H1 (cell line): Measurements from ENCODE around the gene PCBP4. TPM values are rescaled to one million over a fixed set of nuclear protein-coding genes. Genes with fewer than 3 reads are reported as not detected.

Experiments
- CTCF ChIA-PET: fragments of 300-600 bp; sonication (Branson Sonifier 250); formaldehyde crosslinking; loops from one replicate; lab custom pipeline; 2021; ENCODE audit not compliant: partially characterized antibody; lab: Charles Lee
- POLR2A ChIA-PET: fragments of 300-600 bp; sonication (Branson Sonifier 250); formaldehyde crosslinking; loops from one replicate; lab custom pipeline; 2021; ENCODE audit warnings: inconsistent platforms; ENCODE audit not compliant: partially characterized antibody; lab: Charles Lee
- DNase-seq, 2 experiments: peaks; one replicate each; pipeline versions ENCODE4 v3.0.0 to v3.0.0-alpha.2; 2010 to 2022; ENCODE audit warnings: low spot score in 2 of 2, low read depth in 1 of 2, mixed read lengths in 1 of 2
- FAIRE-seq: peaks from 2 replicates; lab custom pipeline; 2011; peaks lifted over from hg19 to GRCh38; lab: Jason Lieb, UNC
- H2AFZ ChIP-seq: 2 replicates; pipeline ENCODE4 v1.8.1; 2012; ENCODE audit warnings: low read length, inconsistent platforms
- H2AK5ac ChIP-seq: 2 replicates; pipeline ENCODE4 v1.6.1; 2013; ENCODE audit warnings: low read depth, low read length
- H2BK120ac ChIP-seq: replicated peaks from 2 replicates; pipeline ENCODE3; 2013; ENCODE audit warnings: low read depth, low read length, inconsistent platforms
- H2BK12ac ChIP-seq: 2 replicates; pipeline ENCODE4 v1.6.1; 2013; ENCODE audit warnings: low read depth, low read length
- H2BK15ac ChIP-seq: 2 replicates; pipeline ENCODE4 v1.6.1; 2013; ENCODE audit warnings: low read length
- H2BK20ac ChIP-seq: 2 replicates; pipeline ENCODE4 v1.6.1; 2013; ENCODE audit warnings: low read length
- H2BK5ac ChIP-seq: 2 replicates; pipeline ENCODE4 v1.6.1; 2013; ENCODE audit warnings: low read depth, low read length
- H3K14ac ChIP-seq: 2 replicates; pipeline ENCODE4 v1.6.1; 2013; ENCODE audit warnings: inconsistent platforms; ENCODE audit not compliant: insufficient read length
- H3K18ac ChIP-seq: 2 replicates; pipeline ENCODE4 v1.6.1; 2013; ENCODE audit warnings: low read length; ENCODE audit errors: extremely low read depth
- H3K23ac ChIP-seq: 2 replicates; pipeline ENCODE4 v1.6.1; 2013; ENCODE audit warnings: inconsistent platforms; ENCODE audit not compliant: insufficient read length
- H3K23me2 ChIP-seq: 2 replicates; pipeline ENCODE4 v1.6.1; 2013; ENCODE audit warnings: low read depth, low read length
- H3K27ac ChIP-seq: 2 replicates; pipeline ENCODE4 v1.6.1; 2011; ENCODE audit warnings: low read depth, low read length, inconsistent platforms
- H3K27me3 ChIP-seq, 4 experiments: replicated peaks in 1 of 4; 1 replicate in 1 of 4; 2 replicates in 3 of 4; pipeline versions ENCODE4 v1.6.1 to v1.8.1; 2011 to 2013; ENCODE audit warnings: low read length in 3 of 4, mild to moderate bottlenecking in 3 of 4, inconsistent platforms in 2 of 4, mixed read lengths in 2 of 4, moderate library complexity in 1 of 4; ENCODE audit not compliant: control insufficient read depth in 3 of 4, insufficient read depth in 3 of 4; ENCODE audit errors: extremely low read depth in 1 of 4
- H3K36me3 ChIP-seq, 4 experiments: 2 replicates each; pipeline versions ENCODE4 v1.6.1 to v1.8.1; 2011 to 2013; ENCODE audit warnings: mild to moderate bottlenecking in 4 of 4, low read length in 3 of 4, moderate library complexity in 2 of 4, control low read depth in 1 of 4, inconsistent platforms in 1 of 4; ENCODE audit not compliant: insufficient read depth in 4 of 4, control insufficient read depth in 2 of 4
- H3K4ac ChIP-seq: replicated peaks from 2 replicates; pipeline ENCODE3; 2013; ENCODE audit warnings: low read length, low read depth, mixed read lengths, inconsistent platforms; ENCODE audit not compliant: insufficient read length
- H3K4me1 ChIP-seq, 4 experiments: replicated peaks in 1 of 4; 1 replicate in 1 of 4; 2 replicates in 3 of 4; pipeline versions ENCODE4 v1.6.1 to v1.8.1; 2011 to 2013; ENCODE audit warnings: low read length in 3 of 4, inconsistent platforms in 2 of 4, mixed read lengths in 1 of 4; ENCODE audit not compliant: insufficient read depth in 4 of 4, control insufficient read depth in 3 of 4
- H3K4me2 ChIP-seq, 2 experiments: 2 replicates each; pipeline versions ENCODE4 v1.6.1 to v1.8.1; 2011 to 2013; ENCODE audit warnings: low read depth in 2 of 2, low read length in 2 of 2, control low read depth in 1 of 2, inconsistent platforms in 1 of 2, mild to moderate bottlenecking in 1 of 2; ENCODE audit not compliant: insufficient read depth in 1 of 2
- H3K4me3 ChIP-seq, 4 experiments: fragments of 200-600, 300-600 bp in 1 of 4; sonication (generic), shearing (Covaris generic), sonication (Bioruptor Twin) in 1 of 4; 2 replicates each; pipeline versions ENCODE4 v1.5.1 to v1.8.1; 2011 to 2016; ENCODE audit warnings: low read length in 4 of 4, low read depth in 3 of 4, control low read depth in 2 of 4, inconsistent platforms in 2 of 4, mild to moderate bottlenecking in 2 of 4, mixed read lengths in 1 of 4, moderate library complexity in 1 of 4; ENCODE audit not compliant: insufficient read depth in 2 of 4; ENCODE audit errors: extremely low read depth in 1 of 4
- H3K56ac ChIP-seq: replicated peaks from 2 replicates; pipeline ENCODE3; 2013; ENCODE audit warnings: low read depth, mild to moderate bottlenecking, mixed read lengths, low read length, inconsistent platforms; ENCODE audit not compliant: insufficient read length
- H3K79me1 ChIP-seq: 2 replicates; pipeline ENCODE4 v1.6.1; 2013; ENCODE audit warnings: low read depth, low read length, control low read depth
- H3K79me2 ChIP-seq, 2 experiments: 2 replicates each; pipeline versions ENCODE4 v1.6.1 to v1.8.1; 2012 to 2013; ENCODE audit warnings: low read length in 2 of 2, mild to moderate bottlenecking in 2 of 2, inconsistent platforms in 1 of 2; ENCODE audit not compliant: insufficient read depth in 2 of 2, control insufficient read depth in 1 of 2
- H3K9ac ChIP-seq, 4 experiments: replicated peaks in 1 of 4; 1 replicate in 1 of 4; 2 replicates in 3 of 4; pipeline versions ENCODE4 v1.6.1 to v1.8.1; 2011 to 2013; ENCODE audit warnings: low read depth in 3 of 4, low read length in 3 of 4, control low read depth in 2 of 4, mild to moderate bottlenecking in 2 of 4, moderate library complexity in 2 of 4, inconsistent platforms in 1 of 4; ENCODE audit errors: extremely low read depth in 1 of 4
- H3K9me3 ChIP-seq, 2 experiments: 2 replicates each; pipeline versions ENCODE4 v1.6.1 to v1.8.1; 2012 to 2013; ENCODE audit warnings: mild to moderate bottlenecking in 2 of 2, moderate library complexity in 2 of 2, control low read depth in 1 of 2, inconsistent platforms in 1 of 2, low read depth in 1 of 2, low read length in 1 of 2, mixed read lengths in 1 of 2; ENCODE audit not compliant: insufficient read depth in 2 of 2
- H4K20me1 ChIP-seq, 2 experiments: replicated peaks in 1 of 2; 2 replicates each; pipeline versions ENCODE3 to v1.8.1; 2011 to 2013; ENCODE audit warnings: inconsistent platforms in 2 of 2, low read length in 2 of 2, mild to moderate bottlenecking in 1 of 2; ENCODE audit not compliant: insufficient read depth in 2 of 2, control insufficient read depth in 1 of 2
- H4K5ac ChIP-seq: 2 replicates; pipeline ENCODE4 v1.6.1; 2013; ENCODE audit warnings: low read length, low read depth, mixed read lengths, inconsistent platforms; ENCODE audit not compliant: insufficient read length
- H4K8ac ChIP-seq: 2 replicates; pipeline ENCODE4 v1.8.0; 2013; ENCODE audit warnings: mild to moderate bottlenecking, moderate library complexity, low read length, inconsistent platforms; ENCODE audit not compliant: insufficient read depth; ENCODE audit errors: extremely low read depth
- H4K91ac ChIP-seq: replicated peaks from 2 replicates; pipeline ENCODE3; 2013; ENCODE audit warnings: low read length, mixed read lengths, inconsistent platforms; ENCODE audit not compliant: insufficient read length
- BRCA1 ChIP-seq: IDR thresholded peaks from 2 replicates; pipeline ENCODE4 v1.6.1; 2012; ENCODE audit warnings: low read depth, low read length, improper control_type of control experiment
- CEBPB ChIP-seq: IDR thresholded peaks from 2 replicates; pipeline ENCODE4 v1.6.1; 2012; ENCODE audit warnings: low read depth, low read length
- CREB1 ChIP-seq: IDR thresholded peaks from 2 replicates; pipeline ENCODE4 v1.6.1; 2012; ENCODE audit warnings: inconsistent platforms
- EGR1 ChIP-seq: IDR thresholded peaks from 2 replicates; pipeline ENCODE4 v1.6.1; 2011; ENCODE audit warnings: low read depth, low read length, borderline replicate concordance
- GABPA ChIP-seq: IDR thresholded peaks from 2 replicates; pipeline ENCODE4 v1.6.1; 2011; ENCODE audit warnings: mild to moderate bottlenecking, low read length, moderate library complexity, borderline replicate concordance; ENCODE audit not compliant: insufficient read depth
- KDM1A ChIP-seq: fragments of 200-600, 300-600 bp; sonication (generic); IDR thresholded peaks from 2 replicates; pipeline ENCODE4 v1.7.1; 2016; ENCODE audit warnings: mild to moderate bottlenecking, low read length, borderline replicate concordance
- KDM4A ChIP-seq: IDR thresholded peaks from one replicate; pipeline ENCODE4 v1.7.1; 2012; ENCODE audit warnings: low read depth, mild to moderate bottlenecking, moderate library complexity, low read length, inconsistent platforms; ENCODE audit not compliant: severe bottlenecking
- MAFK ChIP-seq: IDR thresholded peaks from 2 replicates; pipeline ENCODE4 v1.6.1; 2012; ENCODE audit warnings: low read depth, mild to moderate bottlenecking, improper control_type of control experiment, low read length
- POLR2A ChIP-seq, 2 experiments: IDR thresholded peaks; 1 replicate in 1 of 2; 2 replicates in 1 of 2; pipeline ENCODE4 v1.6.1; 2011; ENCODE audit warnings: low read depth in 2 of 2, low read length in 2 of 2, mild to moderate bottlenecking in 2 of 2; ENCODE audit errors: control extremely low read depth in 1 of 2
- RBBP5 ChIP-seq: IDR thresholded peaks from 2 replicates; pipeline ENCODE4 v1.7.1; 2012; ENCODE audit warnings: low read depth, mild to moderate bottlenecking, inconsistent platforms, low read length, moderate library complexity, borderline replicate concordance
- SAP30 ChIP-seq: fragments of 300-600 bp; sonication (generic); IDR thresholded peaks from 2 replicates; pipeline ENCODE4 v1.7.1; 2012; ENCODE audit warnings: low read length, moderate library complexity, mild to moderate bottlenecking, inconsistent platforms; ENCODE audit not compliant: insufficient read depth, insufficient replicate concordance
- SIX5 ChIP-seq: IDR thresholded peaks from 2 replicates; pipeline ENCODE4 v1.6.1; 2011; ENCODE audit warnings: mild to moderate bottlenecking, low read depth, low read length
- SP2 ChIP-seq: IDR thresholded peaks from 2 replicates; pipeline ENCODE4 v1.6.1; 2012; ENCODE audit warnings: mild to moderate bottlenecking, low read length, inconsistent platforms
- SUZ12 ChIP-seq: fragments of 200-600 bp; sonication (generic); IDR thresholded peaks from 2 replicates; pipeline ENCODE4 v1.6.1; 2012; ENCODE audit warnings: mild to moderate bottlenecking, inconsistent platforms, low read length, moderate library complexity, mixed read lengths
- WGBS, 2 experiments: shearing (Covaris generic) in 1 of 2; methylation state at CpG; one replicate each; pipeline versions ENCODE4 v1.1.6 to v1.1.7; 2013 to 2015; ENCODE audit warnings: low lambda C conversion rate in 2 of 2, mixed read lengths in 2 of 2, inconsistent platforms in 1 of 2, low coverage in 1 of 2, missing lambda C conversion rate in 1 of 2; ENCODE audit not compliant: insufficient replicate concordance in 2 of 2, insufficient coverage in 1 of 2, insufficient read length in 1 of 2; ENCODE audit errors: extremely low coverage in 1 of 2, missing lambda C conversion rate in 1 of 2; 5-methylcytosine and 5-hydroxymethylcytosine counted together
- polyA plus RNA-seq, 7 experiments: library from polyadenylated mRNA; depleted of rRNA in 3 of 7; stranded (reverse) in 5 of 7; unstranded in 2 of 7; fragments of >200 nt in 5 of 7; fragments of 200-250 nt in 2 of 7; gene quantifications; 1 replicate in 5 of 7; 2 replicates in 1 of 7; 4 replicates in 1 of 7; pipeline versions ENCODE4 v1.2.1 to v1.2.3, GENCODE V29; 2011 to 2013; ENCODE audit warnings: missing spikeins in 2 of 7, mixed read lengths in 2 of 7
- total RNA-seq: library from RNA; stranded (reverse); fragmentation: NEBNext Ultra II Directional; extraction: Animal tissue kit (Norgen Biotek cat#: 25700); gene quantifications from 2 replicates; pipeline ENCODE4 v1.2.1, GENCODE V29; 2021
- TF ChIP-seq, protein P1 (sequence below): IDR thresholded peaks from 2 replicates; pipeline ENCODE4 v1.6.1; 2012; ENCODE audit warnings: inconsistent platforms

Gene PCBP4
- total and polyA plus RNA-seq, 2 of the 8 experiments (the other 6 are each of a cell fraction or from before 2014, with no cell fraction given), result 16.4 to 34.1 TPM

DNA sequence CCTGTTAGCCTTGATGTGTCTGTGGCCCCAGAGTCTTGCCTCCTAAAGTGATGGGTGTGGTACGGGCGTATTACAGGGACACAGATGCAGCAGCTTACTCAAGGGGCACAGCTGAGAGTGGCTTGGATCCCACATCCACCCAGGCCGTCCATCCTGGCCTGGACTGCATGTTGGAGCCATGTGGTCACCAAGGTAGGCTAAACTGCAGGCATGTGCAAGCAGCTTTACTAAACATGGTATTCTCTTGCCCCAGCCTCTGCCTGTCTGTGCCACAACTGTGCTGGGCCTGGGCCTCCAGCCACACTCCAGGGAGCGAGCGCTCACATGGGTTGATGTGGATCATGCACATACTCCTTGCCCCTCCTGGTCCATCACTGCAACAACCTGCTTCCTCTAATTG, 18.1 kb downstream of the PCBP4 start:
- no peak overlapping the region for H3K14ac ChIP-seq
- H2BK15ac ChIP-seq, result no peak overlapping the region
- H2BK5ac ChIP-seq, result no peak overlapping the region
- H2BK12ac ChIP-seq, result no peak overlapping the region
- H3K56ac ChIP-seq, result no peak overlapping the region
- FAIRE-seq (no peak), DNase-seq (no peak)
- ChIA-PET POLR2A (interaction anchor here (1.0 to 15.7 kb wide), 3 partner anchors 17 to 44 kb away, joined by 3 to 148 read pairs (median 130); partner anchors contain the start of genes ABHD14B, PCBP4 and RPL29), CTCF (interaction anchor here (1.2 to 1.9 kb wide), 2 partner anchors 25 to 230 kb away, joined by 3 to 9 read pairs; partner anchors contain the start of gene ABHD14B)
- no peak overlapping the region for H3K18ac ChIP-seq
- H2AFZ ChIP-seq, result no peak overlapping the region
- H2BK20ac ChIP-seq, result no peak overlapping the region
- H3K36me3 ChIP-seq, result no peaks in the 10 kb centered on the region
- H3K4ac ChIP-seq, result no peak overlapping the region
- no peaks in the 10 kb centered on the region for H3K9me3 ChIP-seq
- H3K23ac ChIP-seq, result no peak overlapping the region
- H3K27me3 ChIP-seq, result peaks cover under 1 to 15% (median 12%) of the 10 kb centered on the region in 4 experiments
- H2AK5ac ChIP-seq, result no peak overlapping the region
- no peak overlapping the region for H4K5ac ChIP-seq
- no peaks in the 10 kb centered on the region for H3K79me1 ChIP-seq
- H3K4me1 ChIP-seq, result no peaks in the 10 kb centered on the region
- no peak overlapping the region for H4K8ac ChIP-seq
- no peak overlapping the region for H3K9ac ChIP-seq
- no peaks in the 10 kb centered on the region for H3K79me2 ChIP-seq
- H3K27ac ChIP-seq, result no peak overlapping the region
- no peak overlapping the region for H2BK120ac ChIP-seq
- H3K4me3 ChIP-seq, result no peak overlapping the region
- no peaks in the 10 kb centered on the region for H4K20me1 ChIP-seq
- 95% methylated on average over 5 of the region's 5 CpGs; no CpG with 5 or more reads in 1 of the 2 experiments for WGBS, 2 experiments
- H3K4me2 ChIP-seq, result no peak overlapping the region
- H4K91ac ChIP-seq, result no peak overlapping the region
- H3K23me2 ChIP-seq, result no peaks in the 10 kb centered on the region
- TF ChIP-seq CREB1 (no peak), RBBP5 (no peak), MAFK (no peak), BRCA1 (no peak), SUZ12 (no peak), POLR2A (IDR thresholded peaks at IDR 0.05; ENCODE audit: control extremely low read depth in 1 of 2, low read depth in 2 of 2, low read length in 2 of 2) (no peak), SIX5 (no peak), SP2 (no peak), KDM4A (no peak), SAP30 (no peak), EGR1 (no peak), CEBPB (no peak), GABPA (no peak), KDM1A (no peak)
- TF ChIP-seq, protein P1, sequence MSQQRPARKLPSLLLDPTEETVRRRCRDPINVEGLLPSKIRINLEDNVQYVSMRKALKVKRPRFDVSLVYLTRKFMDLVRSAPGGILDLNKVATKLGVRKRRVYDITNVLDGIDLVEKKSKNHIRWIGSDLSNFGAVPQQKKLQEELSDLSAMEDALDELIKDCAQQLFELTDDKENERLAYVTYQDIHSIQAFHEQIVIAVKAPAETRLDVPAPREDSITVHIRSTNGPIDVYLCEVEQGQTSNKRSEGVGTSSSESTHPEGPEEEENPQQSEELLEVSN, result no peak
